Esophagus (tissue), 2 donors: ENCODE measurements around the gene SLC44A5. TPM values are rescaled to one million over a fixed set of nuclear protein-coding genes. Genes with fewer than 3 reads are reported as not detected.
"Not testable (repeated sequence)": the region's sequence is repeated elsewhere in the genome, so short reads cannot be mapped to it uniquely, and the experiment has no call there.

Experiments used
- H3K27ac ChIP-seq, 2 donors: one replicate each; pipeline ENCODE4 v1.5.1; 2013; ENCODE audit warnings: low read depth in 2 of 2, mild to moderate bottlenecking in 2 of 2, inconsistent platforms in 1 of 2, low read length in 1 of 2, moderate library complexity in 1 of 2
- H3K27me3 ChIP-seq, 2 donors: one replicate each; pipeline ENCODE4 v1.6.1; 2013; ENCODE audit warnings: low read length in 2 of 2, control low read depth in 1 of 2, mild to moderate bottlenecking in 1 of 2; ENCODE audit not compliant: insufficient read depth in 2 of 2, control insufficient read depth in 1 of 2
- H3K36me3 ChIP-seq, 2 donors: one replicate each; pipeline ENCODE4 v1.6.1; 2013; ENCODE audit warnings: low read length in 1 of 2; ENCODE audit not compliant: control insufficient read depth in 2 of 2, insufficient read depth in 2 of 2
- H3K4me1 ChIP-seq, 2 donors: one replicate each; pipeline ENCODE4 v1.6.1; 2013; ENCODE audit warnings: low read length in 1 of 2; ENCODE audit not compliant: control insufficient read depth in 2 of 2, insufficient read depth in 2 of 2
- H3K4me3 ChIP-seq, 2 donors: one replicate each; pipeline ENCODE4 v1.5.1; 2013; ENCODE audit warnings: low read length in 2 of 2, mild to moderate bottlenecking in 2 of 2, low read depth in 1 of 2, moderate library complexity in 1 of 2
- H3K9me3 ChIP-seq, 2 donors: one replicate each; pipeline ENCODE4 v1.6.1; 2013; ENCODE audit warnings: mild to moderate bottlenecking in 2 of 2, low read depth in 1 of 2, low read length in 1 of 2, moderate library complexity in 1 of 2; ENCODE audit not compliant: control insufficient read depth in 2 of 2, insufficient read depth in 1 of 2
- WGBS, 2 donors: extraction: QIAGEN DNeasy Blood & Tissue Kit; methylation state at CpG; one replicate each; pipeline ENCODE4 v1.1.7; 2013; 5-methylcytosine and 5-hydroxymethylcytosine counted together
- polyA plus RNA-seq, 2 donors: library from polyadenylated mRNA; stranded (reverse); fragments of 200-250 nt; gene quantifications; one replicate each; pipeline ENCODE4 v1.2.3, GENCODE V29; 2013
- donor health status: healthy with polysubstance abuse.
- donor health status: Bipolar disorder and iron deficiency.

SLC44A5 gene
- polyA plus RNA-seq, 2 donors = 0.75 to 3.1 TPM

- peaks cover 4 to 5% of the 10 kb centered on the region in 2 donors for H3K9me3 ChIP-seq
- H3K27me3 ChIP-seq = no peaks in the 10 kb centered on the region
- no peaks in the 10 kb centered on the region for H3K36me3 ChIP-seq
- WGBS, 2 donors = 78 to 85% methylated on average over 1 of the region's 1 CpG
- H3K4me3 ChIP-seq = no peak overlapping the region
- H3K27ac ChIP-seq = no peak overlapping the region
- H3K4me1 ChIP-seq = no peaks in the 10 kb centered on the region
Observed at GRCh38 chr1:75366595-75366994, 244.3 kb downstream of the SLC44A5 start.

- no peaks in the 10 kb centered on the region for H3K4me1 ChIP-seq
- H3K27me3 ChIP-seq = no peaks in the 10 kb centered on the region
- H3K27ac ChIP-seq = no peak overlapping the region
- H3K36me3 ChIP-seq = no peaks in the 10 kb centered on the region
- 44 to 57% methylated on average over 2 of the region's 2 CpGs for WGBS, 2 donors
- no peaks in the 10 kb centered on the region for H3K9me3 ChIP-seq
- H3K4me3 ChIP-seq = no peak overlapping the region
Observed at GRCh38 chr1:75361260-75361659, 249.7 kb downstream of the SLC44A5 start.

- H3K9me3 ChIP-seq, H3K27me3 ChIP-seq, H3K36me3 ChIP-seq, H3K4me3 ChIP-seq, H3K27ac ChIP-seq, H3K4me1 ChIP-seq: not testable (repeated sequence)
- 81 to 84% methylated on average over 6 of the region's 6 CpGs for WGBS, 2 donors
Observed at GRCh38 chr1:75354267-75354666, 256.6 kb downstream of the SLC44A5 start.

- WGBS, 2 donors = 49 to 52% methylated on average over 2 of the region's 2 CpGs
- Histone ChIP-seq H3K27me3 (no peaks in the 10 kb centered on the region), H3K36me3 (no peaks in the 10 kb centered on the region), H3K4me3 (no peak overlapping the region), H3K9me3 (no peaks in the 10 kb centered on the region), H3K4me1 (no peaks in the 10 kb centered on the region), H3K27ac (no peak overlapping the region)
Observed at GRCh38 chr1:75353051-75353450, 257.9 kb downstream of the SLC44A5 start.

GRCh38 chr1:75345538-75346292 lies 265.2 kb downstream of the SLC44A5 start:
- Histone ChIP-seq H3K27ac (no peak overlapping the region), H3K9me3 (no peaks in the 10 kb centered on the region), H3K4me1 (no peaks in the 10 kb centered on the region), H3K4me3 (no peak overlapping the region), H3K27me3 (no peaks in the 10 kb centered on the region), H3K36me3 (no peaks in the 10 kb centered on the region)
- 70 to 71% methylated on average over 2 of the region's 2 CpGs for WGBS, 2 donors

- no peak overlapping the region for H3K27ac ChIP-seq
- no peaks in the 10 kb centered on the region for H3K9me3 ChIP-seq
- WGBS, 2 donors = 58% methylated on average over 4 of the region's 4 CpGs
- no peak overlapping the region for H3K4me3 ChIP-seq
- H3K27me3 ChIP-seq = no peaks in the 10 kb centered on the region
- H3K36me3 ChIP-seq = no peaks in the 10 kb centered on the region
- H3K4me1 ChIP-seq = no peaks in the 10 kb centered on the region
Observed at GRCh38 chr1:75342786-75343185, 268.1 kb downstream of the SLC44A5 start.

- WGBS, 2 donors = 76 to 78% methylated on average over 3 of the region's 3 CpGs
- Histone ChIP-seq H3K36me3 (no peaks in the 10 kb centered on the region), H3K27ac (no peak overlapping the region), H3K4me1 (no peaks in the 10 kb centered on the region), H3K27me3 (no peaks in the 10 kb centered on the region), H3K9me3 (no peaks in the 10 kb centered on the region), H3K4me3 (no peak overlapping the region)
Observed at GRCh38 chr1:75341537-75341936, 269.4 kb downstream of the SLC44A5 start.

GRCh38 chr1:75338616-75339483 lies 272.1 kb downstream of the SLC44A5 start:
- H3K4me1 ChIP-seq = no peaks in the 10 kb centered on the region
- H3K27ac ChIP-seq = no peak overlapping the region
- no peaks in the 10 kb centered on the region for H3K27me3 ChIP-seq
- 63 to 74% methylated on average over 6 of the region's 6 CpGs for WGBS, 2 donors
- H3K9me3 ChIP-seq = no peaks in the 10 kb centered on the region
- H3K4me3 ChIP-seq = no peak overlapping the region
- H3K36me3 ChIP-seq = no peaks in the 10 kb centered on the region

GRCh38 chr1:75334876-75335389 lies 276.0 kb downstream of the SLC44A5 start:
- no peak overlapping the region for H3K4me3 ChIP-seq
- no peaks in the 10 kb centered on the region for H3K9me3 ChIP-seq
- 66 to 70% methylated on average over 4 of the region's 4 CpGs for WGBS, 2 donors
- no peaks in the 10 kb centered on the region for H3K4me1 ChIP-seq
- no peak overlapping the region for H3K27ac ChIP-seq
- no peaks in the 10 kb centered on the region for H3K27me3 ChIP-seq
- no peaks in the 10 kb centered on the region for H3K36me3 ChIP-seq
